Kidney capillary endothelial cell (primary cell): ENCODE results near the gene ARG1.

Source experiments
- DNase-seq: peaks from one replicate; pipeline ENCODE4 v3.0.0-alpha.2; 2018; ENCODE audit warnings: low spot score

Gene ARG1

DNA sequence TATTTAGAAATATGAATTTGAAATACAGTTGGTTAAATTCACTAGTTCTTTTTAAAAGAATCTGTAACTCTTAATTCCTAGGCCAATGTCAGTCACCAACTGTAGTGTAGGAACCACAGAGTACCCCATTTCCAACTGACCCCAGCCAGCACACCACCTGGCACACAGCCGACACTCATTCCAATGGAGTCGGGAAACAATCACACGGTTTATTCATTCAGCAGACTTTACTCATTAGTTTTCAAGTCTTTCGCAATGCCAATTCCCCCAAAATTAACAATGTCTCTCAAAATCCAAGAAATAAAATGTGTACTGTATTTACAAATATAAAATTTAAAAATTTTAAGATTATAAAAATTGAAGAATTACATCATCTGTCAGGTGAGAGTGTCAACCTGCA is 13.5 kb downstream of the ARG1 start:
- no peak for DNase-seq

DNA sequence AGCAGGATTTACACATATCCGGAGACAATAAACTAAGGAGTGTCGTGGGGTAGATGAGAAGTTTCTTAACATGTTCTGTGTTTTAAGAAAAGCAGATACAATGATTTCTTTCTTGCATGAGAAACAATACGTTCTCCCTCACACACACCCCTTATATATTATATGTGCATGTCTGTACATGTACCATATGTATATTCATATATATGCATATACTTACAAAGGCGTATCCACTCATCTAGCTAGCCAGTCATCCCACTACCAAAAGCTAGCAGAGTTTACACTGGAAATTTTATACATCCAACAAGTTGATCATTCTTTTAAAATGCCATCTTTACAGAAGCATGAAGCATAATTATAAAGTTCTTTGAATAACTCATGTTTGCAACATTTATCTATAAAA is 14.9 kb downstream of the ARG1 start:
- no peak for DNase-seq

DNA sequence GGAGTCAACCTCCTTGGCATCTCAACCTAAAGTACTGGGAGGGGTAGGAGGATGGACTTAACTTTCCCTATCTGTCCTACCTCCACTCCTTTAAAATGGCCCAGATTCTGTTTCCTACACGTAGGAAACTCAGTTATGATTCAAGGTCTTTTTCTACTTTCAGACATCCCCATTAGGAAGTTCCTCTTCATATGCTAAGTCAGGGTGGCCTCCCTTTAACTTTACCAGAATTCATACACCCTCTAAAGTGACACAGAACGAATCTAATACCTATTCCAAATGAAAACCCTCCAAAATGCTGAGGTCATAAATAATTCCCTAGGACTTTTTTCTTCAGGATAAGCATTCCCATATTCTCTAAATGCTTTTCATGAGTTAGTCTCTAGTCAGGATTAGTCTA is 15.6 kb downstream of the ARG1 start:
- DNase-seq, result no peak

DNA sequence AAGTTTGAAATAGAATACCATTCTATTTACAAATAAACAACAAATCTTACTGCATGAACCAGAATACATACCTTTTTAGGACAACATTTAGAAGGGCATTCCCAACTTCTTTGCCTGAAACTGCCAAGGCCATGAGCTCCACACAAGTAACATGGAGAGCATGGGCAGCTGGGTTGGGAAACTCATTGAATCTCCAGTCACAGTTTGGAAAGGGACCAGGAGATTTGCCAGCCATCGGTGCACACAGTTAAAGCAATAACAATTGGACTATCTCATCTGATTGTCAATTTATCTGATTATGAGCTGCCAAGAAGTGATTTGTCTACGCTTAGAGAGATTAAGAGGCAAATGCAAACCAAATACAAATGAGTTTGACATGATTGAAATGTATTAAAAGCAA is 19.9 kb downstream of the ARG1 start:
- no peak for DNase-seq

DNA sequence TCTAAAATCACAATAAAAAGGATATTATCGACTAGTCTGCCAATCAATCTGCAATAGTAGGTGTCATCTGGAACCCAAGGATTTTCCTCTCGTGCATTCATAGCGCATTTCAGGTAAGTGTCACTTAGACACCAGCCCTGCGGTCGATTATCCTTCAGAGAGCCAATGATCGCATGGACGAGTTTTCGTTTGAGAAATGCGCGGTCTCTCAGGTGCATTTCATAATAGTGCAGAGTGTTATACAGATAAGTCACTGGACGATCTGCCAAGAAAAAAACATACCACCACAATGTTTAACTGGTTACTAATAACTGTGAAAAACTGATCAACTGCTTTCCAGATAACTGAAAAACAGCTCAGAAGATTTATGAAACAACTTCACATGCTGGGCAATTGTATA is 21.0 kb downstream of the ARG1 start:
- no peak for DNase-seq

DNA sequence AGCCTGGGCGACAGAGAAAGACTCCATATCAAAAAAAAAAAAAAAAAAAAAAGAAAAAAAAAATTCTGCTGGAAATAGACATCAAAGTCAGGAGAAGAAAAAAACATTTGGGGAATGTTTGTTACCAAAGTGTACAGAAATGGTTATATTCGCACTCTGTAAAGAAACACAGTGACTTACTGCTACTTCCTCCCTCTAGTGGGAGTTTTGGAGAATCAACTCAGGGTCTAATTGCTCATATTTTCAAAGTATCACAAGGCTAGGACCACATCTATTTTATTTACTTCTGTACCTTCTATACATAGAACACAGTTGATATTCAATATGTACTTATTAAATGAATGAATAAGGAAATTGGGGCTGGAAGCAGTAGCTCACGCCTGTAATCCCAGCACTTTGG is 24.4 kb downstream of the ARG1 start:
- no peak for DNase-seq

DNA sequence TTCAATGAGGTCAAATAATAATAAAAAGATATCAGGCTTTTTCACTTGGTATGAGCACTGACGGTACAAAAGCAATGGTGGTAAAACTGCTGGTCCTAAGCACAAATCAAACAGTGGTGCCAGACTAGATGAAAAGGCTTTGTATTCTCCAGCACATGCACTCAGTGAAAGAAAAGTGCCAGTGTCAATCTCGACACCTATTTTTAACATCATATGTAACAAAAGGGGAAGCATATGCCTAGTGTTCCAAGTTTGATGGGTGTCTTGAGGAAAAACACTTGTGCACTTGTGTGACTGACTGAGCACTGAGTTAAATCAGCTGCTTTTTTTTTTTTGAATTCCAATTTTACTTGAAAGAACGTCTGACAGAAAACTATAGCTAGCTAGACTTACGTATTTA is 27.7 kb downstream of the ARG1 start:
- no peak for DNase-seq

DNA sequence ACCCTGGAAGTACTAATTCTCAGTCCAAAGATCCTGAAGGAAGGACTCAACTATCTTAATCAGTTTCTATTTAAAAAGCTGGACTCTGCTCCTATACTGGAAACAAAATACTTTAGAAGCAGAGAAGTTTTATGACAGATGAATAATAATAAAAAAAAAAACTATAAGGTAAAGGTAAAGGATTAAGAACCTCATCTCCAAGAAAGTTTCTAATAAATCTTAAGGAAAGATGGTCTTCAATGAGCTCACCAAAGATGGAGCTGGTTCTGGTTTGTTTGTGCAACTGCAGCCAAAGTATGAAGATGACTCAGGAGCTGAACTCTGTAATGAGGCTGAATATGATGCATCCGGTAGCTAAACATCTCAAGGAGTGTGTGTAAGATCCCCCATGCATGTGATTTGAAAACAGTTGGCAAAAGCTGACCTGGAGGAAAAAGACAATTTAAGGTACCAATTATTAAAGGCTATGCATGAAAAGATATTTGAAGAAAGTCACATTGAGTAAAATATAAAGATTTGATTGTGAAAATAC is 29.8 kb downstream of the ARG1 start:
- no peak for DNase-seq

DNA sequence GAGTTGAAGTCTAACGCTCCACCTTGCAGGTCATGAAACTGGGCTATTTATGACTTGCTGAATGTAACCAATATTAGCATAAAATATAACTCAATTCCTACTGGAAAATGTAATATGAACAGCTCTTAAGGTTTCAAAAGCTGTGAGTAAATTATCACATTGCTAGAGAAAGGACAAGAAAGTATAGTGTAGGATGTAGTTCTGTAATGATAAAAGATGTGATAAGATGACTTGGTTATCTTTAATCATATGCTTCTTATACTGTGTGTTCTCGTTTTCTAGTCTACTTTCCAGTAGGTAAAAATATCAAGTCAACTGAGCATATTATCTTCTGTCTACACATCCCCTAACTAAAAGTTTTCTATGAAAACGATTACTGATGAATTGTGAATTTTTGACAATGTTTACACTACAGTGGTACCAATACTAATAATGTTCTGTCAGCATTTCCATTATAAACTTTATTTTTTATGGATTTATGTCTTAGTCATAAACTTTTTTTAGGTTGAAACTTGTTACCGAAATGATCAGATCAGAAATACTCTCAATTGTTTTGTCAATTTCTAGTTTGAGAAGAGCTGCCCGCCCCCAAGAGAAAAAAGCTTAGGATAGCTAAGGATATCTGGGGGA is 40.4 kb downstream of the ARG1 start:
- DNase-seq, result no peak

DNA sequence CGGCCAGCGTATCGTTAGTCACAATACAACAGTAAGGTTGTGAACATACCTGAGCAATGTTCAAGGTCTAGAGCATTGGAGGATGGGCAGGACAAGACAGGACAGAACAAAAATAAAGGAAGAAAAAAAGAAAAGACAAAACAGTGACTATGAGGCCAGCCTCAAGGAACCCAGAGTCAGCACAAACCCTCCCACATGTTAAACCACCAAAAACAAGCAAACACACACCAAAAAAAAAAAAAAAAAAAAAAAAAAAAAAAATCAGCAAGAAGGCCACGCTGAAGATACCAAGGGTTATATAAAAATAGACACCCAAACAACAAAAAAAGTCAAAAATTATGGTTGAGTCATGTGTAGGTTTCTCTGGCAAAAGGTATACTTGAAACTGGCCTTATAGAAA is 42.2 kb downstream of the ARG1 start:
- DNase-seq, result no peak

DNA sequence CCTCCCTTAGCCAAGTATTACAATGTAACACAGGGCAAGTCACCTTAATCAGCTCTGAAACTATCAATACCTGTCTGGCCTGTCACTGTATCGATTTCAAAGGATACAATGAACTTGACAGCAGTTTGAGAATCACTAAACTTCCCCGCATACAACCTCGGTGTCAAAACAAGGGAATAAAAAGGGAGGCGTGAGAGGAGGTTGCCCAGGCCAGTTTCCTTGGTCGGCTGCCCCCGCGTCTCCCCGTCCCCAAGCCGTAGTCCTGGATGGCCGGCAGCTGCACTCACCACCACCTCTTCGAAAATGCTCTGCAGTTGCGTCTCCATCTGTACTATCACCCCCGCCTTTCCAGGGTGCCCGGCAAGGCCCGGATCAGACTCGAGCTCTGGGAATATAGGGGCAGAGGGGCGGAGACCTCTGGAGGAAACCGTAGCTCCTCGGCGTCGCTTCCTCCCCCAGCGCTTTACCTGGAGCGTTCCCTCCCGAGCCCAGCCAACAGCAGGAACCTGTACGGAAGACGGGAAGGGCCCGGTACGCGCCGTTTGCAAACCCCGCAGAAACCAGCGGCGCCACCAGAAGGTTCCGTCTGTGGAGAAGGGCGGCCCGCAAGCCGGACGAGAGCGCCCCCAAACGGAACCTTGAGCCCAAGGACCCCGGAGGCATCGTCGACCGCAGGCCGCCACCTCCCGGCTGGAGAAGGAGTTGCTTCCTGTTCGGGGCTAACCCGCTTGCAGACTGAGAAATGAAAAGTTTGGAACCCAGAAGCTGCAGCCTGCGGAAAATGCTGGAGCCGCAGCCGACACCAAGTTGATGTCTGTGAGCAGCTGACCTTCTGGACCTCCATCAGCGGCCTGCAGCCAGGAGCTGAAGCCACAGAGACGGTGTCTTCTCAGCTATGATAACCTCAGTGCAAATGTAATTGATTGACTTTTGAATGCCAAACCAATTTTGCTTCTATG is 55.0 kb downstream of the ARG1 start, which contains the start of gene MED23:
Gene MED23 (minus strand): TSS at position 519 of the 959 bp plus-strand sequence. CDS start 193 bp downstream, at position 326.
- DNase-seq, result peak; percentile 86

DNA sequence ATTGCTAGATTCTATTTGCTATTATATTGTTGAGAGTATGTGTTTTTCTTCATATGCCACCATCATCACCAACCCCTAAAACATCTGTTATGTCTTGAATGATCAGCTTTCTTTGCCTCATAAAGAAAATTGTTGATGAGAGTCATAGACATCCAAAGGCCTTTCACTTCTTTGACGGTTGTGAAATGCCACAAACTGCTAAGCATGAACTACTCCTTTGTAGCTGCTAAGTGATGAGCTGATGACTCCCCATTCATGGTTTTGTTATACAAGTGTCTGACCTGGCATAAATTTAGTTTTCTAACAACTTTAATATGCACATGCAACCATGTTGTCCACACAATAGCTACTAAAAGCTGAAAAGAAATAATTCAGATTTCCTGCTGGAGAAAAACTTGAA is 55.7 kb downstream of the ARG1 start:
- no peak for DNase-seq

DNA sequence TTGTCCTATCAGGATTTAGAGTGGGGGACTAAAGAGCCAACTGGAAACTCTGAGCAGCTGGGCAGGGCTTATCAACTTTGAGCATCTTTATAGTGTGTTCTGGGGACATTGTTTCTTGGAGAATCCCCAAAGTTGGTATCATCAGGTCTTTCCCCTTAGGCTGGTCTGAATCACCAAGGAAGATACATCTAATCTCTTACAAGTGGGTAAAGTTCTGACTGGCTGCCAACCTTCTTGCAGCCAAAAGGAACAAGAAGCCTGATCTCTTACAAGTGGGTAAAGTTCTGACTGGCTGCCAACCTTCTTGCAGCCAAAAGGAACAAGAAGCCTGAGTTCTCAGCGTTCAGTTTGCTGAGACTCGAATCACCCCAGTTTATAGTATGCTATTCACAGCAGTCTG is 56.6 kb downstream of the ARG1 start:
- no peak for DNase-seq

DNA sequence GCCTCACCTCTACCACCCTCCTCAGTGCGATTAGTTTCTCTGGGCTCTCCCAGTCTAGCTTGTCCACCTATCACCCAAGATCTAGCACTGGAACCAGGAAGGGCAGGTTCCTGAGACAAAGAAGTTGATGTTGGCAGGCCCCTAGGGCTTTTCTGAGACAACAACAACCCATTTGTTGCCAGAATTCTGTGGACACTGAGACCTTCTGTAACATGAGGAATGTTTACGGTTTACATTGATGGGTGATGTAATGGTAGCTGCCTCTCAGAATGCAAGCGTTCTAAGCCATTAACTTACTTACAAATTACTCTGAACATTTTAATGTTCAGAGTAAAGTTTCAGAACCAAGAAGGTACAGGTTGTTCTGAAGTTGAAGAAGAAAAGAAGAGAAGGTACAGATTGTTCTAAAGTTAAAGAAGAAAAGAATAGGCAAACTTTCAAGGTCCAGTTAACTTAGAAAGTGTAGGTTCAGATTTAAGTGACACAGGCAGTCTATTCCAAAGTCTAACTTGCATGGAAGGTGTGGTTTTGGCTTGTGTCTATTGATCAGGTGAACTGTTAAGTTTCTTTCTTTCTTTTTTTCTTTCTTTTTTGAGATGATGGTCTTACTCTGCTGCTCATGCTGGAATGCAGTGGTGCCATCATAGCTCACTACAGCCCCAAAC is 58.7 kb downstream of the ARG1 start:
- DNase-seq, result no peak
